LNCAP (cell line): ENCODE results near the gene CDH3.

Experiments used
- TF ChIP-seq, protein P1 (sequence below): fragments of 450-650 bp; IDR thresholded peaks from 2 replicates; pipeline ENCODE4 v1.5.1; 2017; ENCODE audit warnings: mild to moderate bottlenecking

CDH3 gene

DNA sequence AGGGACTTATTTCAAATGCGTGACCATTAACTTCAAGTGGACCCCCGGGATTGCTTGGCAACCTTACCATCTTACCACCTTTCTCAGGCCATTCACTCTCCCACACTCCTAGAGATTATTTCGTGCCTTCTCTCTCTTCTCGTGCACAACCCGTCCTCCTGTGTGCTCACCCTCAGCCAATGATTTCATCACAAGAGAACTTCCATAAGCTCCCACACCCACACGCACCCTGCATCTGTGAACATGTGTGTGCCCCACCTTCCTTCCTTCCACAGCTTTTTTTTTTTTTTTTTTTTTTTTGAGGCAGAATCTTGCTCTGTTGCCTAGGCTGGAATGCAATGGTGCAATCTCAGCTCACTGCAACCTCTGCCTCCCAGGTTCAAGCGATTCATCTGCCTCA lies 27.4 kb upstream of the CDH3 start:
- TF ChIP-seq, protein P1, sequence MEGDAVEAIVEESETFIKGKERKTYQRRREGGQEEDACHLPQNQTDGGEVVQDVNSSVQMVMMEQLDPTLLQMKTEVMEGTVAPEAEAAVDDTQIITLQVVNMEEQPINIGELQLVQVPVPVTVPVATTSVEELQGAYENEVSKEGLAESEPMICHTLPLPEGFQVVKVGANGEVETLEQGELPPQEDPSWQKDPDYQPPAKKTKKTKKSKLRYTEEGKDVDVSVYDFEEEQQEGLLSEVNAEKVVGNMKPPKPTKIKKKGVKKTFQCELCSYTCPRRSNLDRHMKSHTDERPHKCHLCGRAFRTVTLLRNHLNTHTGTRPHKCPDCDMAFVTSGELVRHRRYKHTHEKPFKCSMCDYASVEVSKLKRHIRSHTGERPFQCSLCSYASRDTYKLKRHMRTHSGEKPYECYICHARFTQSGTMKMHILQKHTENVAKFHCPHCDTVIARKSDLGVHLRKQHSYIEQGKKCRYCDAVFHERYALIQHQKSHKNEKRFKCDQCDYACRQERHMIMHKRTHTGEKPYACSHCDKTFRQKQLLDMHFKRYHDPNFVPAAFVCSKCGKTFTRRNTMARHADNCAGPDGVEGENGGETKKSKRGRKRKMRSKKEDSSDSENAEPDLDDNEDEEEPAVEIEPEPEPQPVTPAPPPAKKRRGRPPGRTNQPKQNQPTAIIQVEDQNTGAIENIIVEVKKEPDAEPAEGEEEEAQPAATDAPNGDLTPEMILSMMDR = no peak

DNA sequence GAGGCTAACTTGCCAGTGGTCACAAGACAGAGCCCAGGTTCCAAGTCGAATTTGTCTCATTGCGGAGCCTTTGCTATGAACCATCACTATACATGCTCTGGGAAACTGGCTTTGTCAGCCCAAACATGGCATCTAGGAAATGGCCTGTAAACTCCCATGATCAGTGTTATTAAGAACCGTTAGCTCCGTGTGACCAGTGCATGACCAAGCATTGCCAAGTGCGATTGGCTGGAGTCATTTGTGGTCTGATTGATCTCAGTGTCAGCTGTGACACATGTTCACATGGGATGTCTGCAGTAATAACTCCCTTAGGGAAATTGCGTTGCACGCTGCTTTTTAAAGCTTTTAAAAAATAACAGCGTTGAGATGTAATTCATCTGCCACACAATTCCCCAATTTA lies 18.6 kb upstream of the CDH3 start:
- TF ChIP-seq, protein P1 = no peak

DNA sequence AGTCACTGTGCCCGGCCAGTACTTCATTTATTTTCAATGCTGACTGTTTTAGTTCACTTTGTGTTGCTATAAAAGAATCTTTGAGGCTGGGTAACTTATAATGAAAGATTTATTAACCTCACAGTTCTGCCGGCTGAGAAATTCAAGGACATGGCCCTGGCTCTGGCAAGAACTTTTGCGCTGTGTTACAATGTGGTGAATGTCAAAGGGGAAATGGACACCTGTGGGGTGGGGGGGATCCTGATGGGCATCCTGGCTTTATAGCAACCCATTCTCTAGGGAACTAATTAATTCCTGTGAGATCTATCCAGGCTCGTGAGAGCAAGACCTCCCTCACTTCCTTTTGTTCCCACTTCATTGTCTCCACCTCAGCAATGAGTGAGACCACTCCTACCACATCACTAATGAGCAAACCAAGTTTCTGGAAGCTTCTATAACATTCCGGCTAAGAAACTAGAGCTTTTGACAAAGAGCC lies 17.1 kb upstream of the CDH3 start:
- TF ChIP-seq, protein P1 = no peak

DNA sequence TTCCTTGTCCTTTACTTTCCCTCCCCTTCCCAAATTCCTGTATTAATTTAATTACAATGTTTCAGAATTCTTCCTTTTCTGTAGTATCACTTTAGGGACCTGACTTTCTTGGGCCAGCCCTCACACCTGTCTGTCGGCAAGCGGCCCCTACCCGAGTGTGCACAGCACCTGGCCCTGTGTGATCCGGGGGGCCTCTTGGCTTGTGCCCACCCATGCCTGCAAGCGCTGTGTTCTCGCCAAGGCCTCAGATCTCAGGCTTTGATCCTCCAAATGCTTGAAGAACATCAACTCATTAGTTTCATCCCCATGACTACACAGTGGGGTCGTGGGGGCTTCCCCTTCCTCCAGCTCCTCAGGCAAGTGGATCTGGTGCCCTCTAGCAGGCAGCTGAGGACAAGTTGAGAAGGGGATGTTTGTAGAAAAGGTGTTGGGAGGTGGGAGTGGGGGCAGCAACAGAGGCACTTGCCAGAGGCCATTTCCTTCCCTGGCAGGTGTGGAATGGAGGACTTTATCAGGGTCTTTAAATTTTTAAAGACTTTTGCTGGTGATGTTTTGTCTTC lies 15.7 kb upstream of the CDH3 start:
- TF ChIP-seq, protein P1 = no peak

DNA sequence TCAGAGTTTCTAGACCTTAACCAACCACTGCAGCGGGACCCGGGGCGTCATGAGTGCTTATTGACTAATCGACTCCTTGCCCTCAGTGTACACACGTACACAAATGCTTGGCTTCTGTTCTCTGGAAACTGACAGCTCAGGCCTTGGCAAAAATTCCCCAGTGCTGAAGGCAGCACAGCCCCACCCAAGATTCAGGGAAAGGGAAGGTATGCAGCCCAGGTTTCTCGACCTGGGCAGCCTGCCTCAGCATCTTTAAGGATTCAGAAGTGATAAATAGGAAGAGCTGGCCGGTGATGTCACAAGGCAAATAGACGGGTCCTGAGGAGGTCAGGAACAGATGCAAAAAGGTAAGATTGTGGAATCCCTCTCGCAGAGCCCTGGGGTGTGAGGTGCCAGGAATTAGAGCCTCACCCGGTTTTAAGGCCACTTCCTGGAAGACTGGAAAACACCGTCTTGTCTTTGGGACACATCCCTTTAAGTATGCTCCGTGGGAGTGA lies 9.0 kb upstream of the CDH3 start:
- TF ChIP-seq, protein P1 = no peak

DNA sequence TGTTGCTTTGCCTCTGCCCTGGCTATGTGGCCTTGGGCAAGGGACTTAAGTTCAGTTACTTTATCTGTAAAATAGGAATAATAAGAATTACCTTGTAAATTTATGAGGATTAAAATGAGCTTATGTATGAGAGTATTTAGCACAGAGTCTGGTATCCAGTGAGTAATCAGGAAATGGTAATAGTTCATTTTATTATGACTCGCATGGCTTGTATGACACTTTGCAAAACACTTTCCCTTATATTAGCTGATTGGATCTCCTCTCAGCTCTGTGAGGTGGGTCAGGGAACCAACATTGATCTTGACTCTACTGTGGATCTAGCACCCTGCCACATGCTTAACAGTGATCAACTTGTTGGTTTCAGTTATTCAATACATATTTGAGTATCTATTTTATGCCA lies 8.3 kb upstream of the CDH3 start:
- TF ChIP-seq, protein P1 = no peak

DNA sequence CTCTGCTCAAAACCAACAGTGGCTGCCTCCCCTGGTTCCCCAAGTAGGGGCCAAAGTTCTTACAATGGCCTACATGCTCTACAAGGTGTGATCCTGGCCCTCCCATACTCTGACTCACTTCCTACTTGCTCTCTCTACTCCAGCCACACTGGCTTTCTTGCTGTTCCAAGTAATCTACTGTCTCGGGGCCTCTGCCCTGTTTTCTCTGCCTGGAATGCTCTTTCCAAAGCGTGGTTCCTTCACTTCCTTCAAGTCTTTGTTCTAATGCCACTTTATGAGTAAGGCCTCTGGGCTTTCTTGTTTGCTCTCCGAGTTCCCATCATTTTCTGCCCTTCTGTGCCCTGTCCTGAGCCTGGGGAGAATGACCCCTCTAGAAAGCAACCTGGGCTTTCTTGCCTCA lies 4.1 kb upstream of the CDH3 start:
- TF ChIP-seq, protein P1 = no peak

DNA sequence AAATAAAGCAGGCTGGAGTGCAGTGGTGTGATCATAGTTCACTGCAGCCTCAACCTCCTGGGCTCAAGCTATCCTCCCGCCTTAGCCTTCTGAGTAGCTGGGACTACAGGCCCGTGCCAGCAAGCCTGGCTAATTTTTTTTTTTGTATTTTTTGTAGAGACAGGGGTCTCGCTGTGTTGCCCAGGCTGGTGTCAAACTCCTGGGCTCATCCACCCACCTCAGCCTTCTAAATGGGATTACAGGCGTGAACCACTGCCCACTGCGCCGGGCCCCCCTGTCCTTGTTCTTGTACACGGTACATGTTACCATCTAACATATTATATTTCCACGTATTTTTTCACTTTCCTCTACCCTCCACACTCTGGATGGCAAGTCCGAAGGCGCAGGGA lies 3.1 kb upstream of the CDH3 start:
- TF ChIP-seq, protein P1 = no peak
